HG03558 (cell line): Measurements from ENCODE around the gene SAMD4A.

Experiments used
- ATAC-seq: cut with Tn5 transposase; IDR thresholded peaks from one replicate; pipeline ENCODE4 v1.9.1; 2021; ENCODE audit warnings: moderate number of reproducible peaks; ENCODE audit not compliant: unreplicated experiment; ENCODE audit errors: extremely low read depth

SAMD4A gene

GRCh38 chr14:54564868-54565784 is 1.8 kb upstream of the SAMD4A start:
- no peak for ATAC-seq

GRCh38 chr14:54565785-54566409 is 1.0 kb upstream of the SAMD4A start:
- peak; percentile 26 for ATAC-seq

GRCh38 chr14:54567224-54567638 is 303 bp downstream of the SAMD4A start:
- ATAC-seq = no peak

- no peak for ATAC-seq
Observed at GRCh38 chr14:54567639-54568561, 972 bp downstream of the SAMD4A start.

- no peak for ATAC-seq
Observed at GRCh38 chr14:54568821-54569595, 2.1 kb downstream of the SAMD4A start.

GRCh38 chr14:54570047-54570446 is 3.1 kb downstream of the SAMD4A start:
- no peak for ATAC-seq

GRCh38 chr14:54570631-54571415 is 3.9 kb downstream of the SAMD4A start:
- ATAC-seq = no peak

GRCh38 chr14:54572316-54572715 is 5.4 kb downstream of the SAMD4A start:
- ATAC-seq = no peak

GRCh38 chr14:54574528-54574927 is 7.6 kb downstream of the SAMD4A start:
- no peak for ATAC-seq

- no peak for ATAC-seq
Observed at GRCh38 chr14:54577494-54577893, 10.6 kb downstream of the SAMD4A start.

GRCh38 chr14:54577977-54578376 is 11.0 kb downstream of the SAMD4A start:
- ATAC-seq = no peak

GRCh38 chr14:54579621-54580020 is 12.7 kb downstream of the SAMD4A start:
- ATAC-seq = no peak

GRCh38 chr14:54580933-54581332 is 14.0 kb downstream of the SAMD4A start:
- ATAC-seq = no peak

- no peak for ATAC-seq
Observed at GRCh38 chr14:54582334-54582733, 15.4 kb downstream of the SAMD4A start.

- ATAC-seq = no peak
Observed at GRCh38 chr14:54584097-54584496, 17.2 kb downstream of the SAMD4A start.

GRCh38 chr14:54585214-54585613 is 18.3 kb downstream of the SAMD4A start:
- no peak for ATAC-seq

- no peak for ATAC-seq
Observed at GRCh38 chr14:54589076-54589475, 22.1 kb downstream of the SAMD4A start.

- ATAC-seq = no peak
Observed at GRCh38 chr14:54589843-54590242, 22.9 kb downstream of the SAMD4A start.

GRCh38 chr14:54590481-54590880 is 23.6 kb downstream of the SAMD4A start:
- ATAC-seq = no peak
